ENCODE data around the gene ADCY9.
"Not testable (repeated sequence)": the region's sequence is repeated elsewhere in the genome, so short reads cannot be mapped to it uniquely, and the experiment has no call there.

ADCY9 gene

GRCh38 chr16:4038448-4038847 lies 77.8 kb downstream of the ADCY9 start:
- ChIA-PET POLR2A (no interaction called here), CTCF (no interaction called here)
- Histone ChIP-seq H3K4me1 (ENCODE audit: control insufficient read depth, insufficient read depth, low read length) (no peaks in the 10 kb centered on the region), H3K9me3 (ENCODE audit: control insufficient read depth, insufficient read depth, low read depth, low read length) (no peaks in the 10 kb centered on the region), H3K27ac (ENCODE audit: extremely low read depth, low read depth, low read length) (no peak overlapping the region), H3K36me3 (ENCODE audit: control insufficient read depth in 2 of 2, insufficient read depth in 1 of 2, low read length in 2 of 2) (no peaks in the 10 kb centered on the region), H3K4me3 (ENCODE audit: low read depth, low read length) (no peak overlapping the region)
- TF ChIP-seq ZNF266 (tag by site-specific recombination; IDR thresholded peaks at IDR 0.05; ENCODE audit: low read depth) (no peak), BCL11B (tag by site-specific recombination; IDR thresholded peaks at IDR 0.05; ENCODE audit: low read depth) (no peak), ZNF830 (tag by site-specific recombination; IDR thresholded peaks at IDR 0.05; ENCODE audit: low read depth) (no peak), ZNF623 (tag by site-specific recombination; IDR thresholded peaks at IDR 0.05) (no peak), TCF7L2 (IDR thresholded peaks at IDR 0.05; ENCODE audit: borderline replicate concordance, low read depth, low read length) (no peak), ZNF138 (tag by site-specific recombination; IDR thresholded peaks at IDR 0.05; ENCODE audit: borderline replicate concordance) (no peak), ZXDB (tag by site-specific recombination; IDR thresholded peaks at IDR 0.05) (no peak), ZNF585B (tag by site-specific recombination; IDR thresholded peaks at IDR 0.05) (no peak), ZNF404 (tag by site-specific recombination; IDR thresholded peaks at IDR 0.05) (no peak), ZNF132 (tag by site-specific recombination; IDR thresholded peaks at IDR 0.05; ENCODE audit: borderline replicate concordance) (no peak), HOXC10 (CRISPR knock-in tag; IDR thresholded peaks at IDR 0.05) (no peak), ZNF664 (tag by site-specific recombination; IDR thresholded peaks at IDR 0.05) (no peak), ZNF837 (tag by site-specific recombination; IDR thresholded peaks at IDR 0.05) (no peak)
- TF ChIP-seq, protein P1, sequence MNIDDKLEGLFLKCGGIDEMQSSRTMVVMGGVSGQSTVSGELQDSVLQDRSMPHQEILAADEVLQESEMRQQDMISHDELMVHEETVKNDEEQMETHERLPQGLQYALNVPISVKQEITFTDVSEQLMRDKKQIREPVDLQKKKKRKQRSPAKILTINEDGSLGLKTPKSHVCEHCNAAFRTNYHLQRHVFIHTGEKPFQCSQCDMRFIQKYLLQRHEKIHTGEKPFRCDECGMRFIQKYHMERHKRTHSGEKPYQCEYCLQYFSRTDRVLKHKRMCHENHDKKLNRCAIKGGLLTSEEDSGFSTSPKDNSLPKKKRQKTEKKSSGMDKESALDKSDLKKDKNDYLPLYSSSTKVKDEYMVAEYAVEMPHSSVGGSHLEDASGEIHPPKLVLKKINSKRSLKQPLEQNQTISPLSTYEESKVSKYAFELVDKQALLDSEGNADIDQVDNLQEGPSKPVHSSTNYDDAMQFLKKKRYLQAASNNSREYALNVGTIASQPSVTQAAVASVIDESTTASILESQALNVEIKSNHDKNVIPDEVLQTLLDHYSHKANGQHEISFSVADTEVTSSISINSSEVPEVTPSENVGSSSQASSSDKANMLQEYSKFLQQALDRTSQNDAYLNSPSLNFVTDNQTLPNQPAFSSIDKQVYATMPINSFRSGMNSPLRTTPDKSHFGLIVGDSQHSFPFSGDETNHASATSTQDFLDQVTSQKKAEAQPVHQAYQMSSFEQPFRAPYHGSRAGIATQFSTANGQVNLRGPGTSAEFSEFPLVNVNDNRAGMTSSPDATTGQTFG (tag by site-specific recombination; IDR thresholded peaks at IDR 0.05; ENCODE audit: borderline replicate concordance): no peak
- TF ChIP-seq, protein P2, sequence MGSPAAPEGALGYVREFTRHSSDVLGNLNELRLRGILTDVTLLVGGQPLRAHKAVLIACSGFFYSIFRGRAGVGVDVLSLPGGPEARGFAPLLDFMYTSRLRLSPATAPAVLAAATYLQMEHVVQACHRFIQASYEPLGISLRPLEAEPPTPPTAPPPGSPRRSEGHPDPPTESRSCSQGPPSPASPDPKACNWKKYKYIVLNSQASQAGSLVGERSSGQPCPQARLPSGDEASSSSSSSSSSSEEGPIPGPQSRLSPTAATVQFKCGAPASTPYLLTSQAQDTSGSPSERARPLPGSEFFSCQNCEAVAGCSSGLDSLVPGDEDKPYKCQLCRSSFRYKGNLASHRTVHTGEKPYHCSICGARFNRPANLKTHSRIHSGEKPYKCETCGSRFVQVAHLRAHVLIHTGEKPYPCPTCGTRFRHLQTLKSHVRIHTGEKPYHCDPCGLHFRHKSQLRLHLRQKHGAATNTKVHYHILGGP (tag by site-specific recombination; IDR thresholded peaks at IDR 0.05): no peak

DNA sequence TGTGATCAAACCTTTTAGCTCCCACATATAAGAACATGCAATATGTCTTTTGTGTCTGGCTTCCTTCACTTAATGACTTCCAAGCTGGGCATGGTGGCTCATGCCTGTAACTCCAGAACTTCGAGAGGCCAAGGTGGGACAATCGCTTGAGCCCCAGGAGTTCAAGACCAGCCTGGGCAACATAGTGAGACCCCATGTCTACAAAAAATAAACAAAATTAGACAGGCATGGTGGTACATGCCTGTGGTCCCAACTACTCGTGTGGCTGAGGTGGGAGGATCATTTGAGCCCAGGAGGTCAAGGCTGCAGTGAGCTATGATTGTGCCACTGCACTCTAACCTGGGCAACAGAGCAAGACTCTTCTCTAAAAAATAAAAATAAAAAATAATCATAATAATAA lies 79.3 kb downstream of the ADCY9 start:
- TF ChIP-seq ZNF121 (tag by site-specific recombination; IDR thresholded peaks at IDR 0.05): peak; percentile 82
- H3K27ac ChIP-seq (ENCODE audit: extremely low read depth, low read depth, low read length); H3K4me1 ChIP-seq (ENCODE audit: control insufficient read depth, insufficient read depth, low read length); H3K9me3 ChIP-seq (ENCODE audit: control insufficient read depth, insufficient read depth, low read depth, low read length); H3K36me3 ChIP-seq (ENCODE audit: control insufficient read depth in 2 of 2, insufficient read depth in 1 of 2, low read length in 2 of 2); H3K4me3 ChIP-seq (ENCODE audit: low read depth, low read length): not testable (repeated sequence)
- ChIA-PET CTCF (interaction anchor here (0.6 kb wide), 1 partner anchor 387 kb away, joined by 3 read pairs; no protein-coding TSS in a partner anchor), POLR2A (interaction anchor here (0.6 kb wide), 1 partner anchor 36 kb away, joined by 4 read pairs; no protein-coding TSS in a partner anchor)

DNA sequence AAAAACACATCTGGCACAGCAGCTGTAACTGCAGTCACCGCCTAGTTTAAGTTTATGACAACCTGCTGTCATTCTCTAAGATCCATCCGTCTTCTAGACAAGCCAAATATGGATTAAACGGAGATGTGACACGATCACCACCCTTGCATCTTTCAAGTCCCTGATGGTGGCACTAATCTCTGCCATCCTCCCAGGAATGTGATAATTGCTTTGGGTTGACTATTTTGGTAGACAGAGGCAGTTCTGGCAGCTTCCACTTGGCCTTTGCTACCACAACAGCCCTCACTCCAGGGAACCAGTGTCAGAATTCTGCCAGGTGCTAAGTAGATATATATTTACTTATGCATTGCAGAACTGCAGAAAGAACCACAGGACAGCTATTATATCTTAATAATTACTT lies 81.3 kb downstream of the ADCY9 start:
- H3K4me1 ChIP-seq (ENCODE audit: control insufficient read depth, insufficient read depth, low read length): no peaks in the 10 kb centered on the region
- H3K9me3 ChIP-seq (ENCODE audit: control insufficient read depth, insufficient read depth, low read depth, low read length): no peaks in the 10 kb centered on the region
- H3K4me3 ChIP-seq (ENCODE audit: low read depth, low read length): no peak overlapping the region
- H3K27ac ChIP-seq (ENCODE audit: extremely low read depth, low read depth, low read length): no peak overlapping the region
- no peak for TF ChIP-seq ZBTB7A (tag by site-specific recombination; IDR thresholded peaks at IDR 0.05; ENCODE audit: low read depth)
- no peak for TF ChIP-seq ZNF660 (tag by site-specific recombination; IDR thresholded peaks at IDR 0.05)
- TF ChIP-seq TRIM28 (IDR thresholded peaks at IDR 0.05; ENCODE audit: borderline replicate concordance, low read length): no peak
- TF ChIP-seq, protein P3, sequence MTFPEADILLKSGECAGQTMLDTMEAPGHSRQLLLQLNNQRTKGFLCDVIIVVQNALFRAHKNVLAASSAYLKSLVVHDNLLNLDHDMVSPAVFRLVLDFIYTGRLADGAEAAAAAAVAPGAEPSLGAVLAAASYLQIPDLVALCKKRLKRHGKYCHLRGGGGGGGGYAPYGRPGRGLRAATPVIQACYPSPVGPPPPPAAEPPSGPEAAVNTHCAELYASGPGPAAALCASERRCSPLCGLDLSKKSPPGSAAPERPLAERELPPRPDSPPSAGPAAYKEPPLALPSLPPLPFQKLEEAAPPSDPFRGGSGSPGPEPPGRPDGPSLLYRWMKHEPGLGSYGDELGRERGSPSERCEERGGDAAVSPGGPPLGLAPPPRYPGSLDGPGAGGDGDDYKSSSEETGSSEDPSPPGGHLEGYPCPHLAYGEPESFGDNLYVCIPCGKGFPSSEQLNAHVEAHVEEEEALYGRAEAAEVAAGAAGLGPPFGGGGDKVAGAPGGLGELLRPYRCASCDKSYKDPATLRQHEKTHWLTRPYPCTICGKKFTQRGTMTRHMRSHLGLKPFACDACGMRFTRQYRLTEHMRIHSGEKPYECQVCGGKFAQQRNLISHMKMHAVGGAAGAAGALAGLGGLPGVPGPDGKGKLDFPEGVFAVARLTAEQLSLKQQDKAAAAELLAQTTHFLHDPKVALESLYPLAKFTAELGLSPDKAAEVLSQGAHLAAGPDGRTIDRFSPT (tag by site-specific recombination; IDR thresholded peaks at IDR 0.05): no peak
- H3K36me3 ChIP-seq (ENCODE audit: control insufficient read depth in 2 of 2, insufficient read depth in 1 of 2, low read length in 2 of 2): no peaks in the 10 kb centered on the region
- ChIA-PET CTCF (interaction anchor here (0.7 kb wide), 1 partner anchor 14 kb away, joined by 3 read pairs; no protein-coding TSS in a partner anchor), POLR2A (no interaction called here)
